Transverse colon (tissue), 3 donors: ENCODE data around the gene RNF126.

ENCODE experiments used
- POLR2A ChIP-seq: fragments of 450-650 bp; IDR thresholded peaks from one replicate; pipeline ENCODE4 v1.6.1; 2016; ENCODE audit warnings: antibody characterized with exemption, mild to moderate bottlenecking, moderate library complexity
- TF ChIP-seq, protein P1 (sequence below), 5 experiments: fragments of 200-600 bp in 3 of 5; fragments of 450-650 bp in 2 of 5; sonication (generic) in 3 of 5; IDR thresholded peaks; 1 replicate in 2 of 5; 2 replicates in 3 of 5; pipeline ENCODE4 v1.5.1; 2016 to 2017; ENCODE audit warnings: antibody characterized with exemption in 5 of 5, inconsistent platforms in 3 of 5, mild to moderate bottlenecking in 2 of 5, moderate library complexity in 1 of 5

DNA sequence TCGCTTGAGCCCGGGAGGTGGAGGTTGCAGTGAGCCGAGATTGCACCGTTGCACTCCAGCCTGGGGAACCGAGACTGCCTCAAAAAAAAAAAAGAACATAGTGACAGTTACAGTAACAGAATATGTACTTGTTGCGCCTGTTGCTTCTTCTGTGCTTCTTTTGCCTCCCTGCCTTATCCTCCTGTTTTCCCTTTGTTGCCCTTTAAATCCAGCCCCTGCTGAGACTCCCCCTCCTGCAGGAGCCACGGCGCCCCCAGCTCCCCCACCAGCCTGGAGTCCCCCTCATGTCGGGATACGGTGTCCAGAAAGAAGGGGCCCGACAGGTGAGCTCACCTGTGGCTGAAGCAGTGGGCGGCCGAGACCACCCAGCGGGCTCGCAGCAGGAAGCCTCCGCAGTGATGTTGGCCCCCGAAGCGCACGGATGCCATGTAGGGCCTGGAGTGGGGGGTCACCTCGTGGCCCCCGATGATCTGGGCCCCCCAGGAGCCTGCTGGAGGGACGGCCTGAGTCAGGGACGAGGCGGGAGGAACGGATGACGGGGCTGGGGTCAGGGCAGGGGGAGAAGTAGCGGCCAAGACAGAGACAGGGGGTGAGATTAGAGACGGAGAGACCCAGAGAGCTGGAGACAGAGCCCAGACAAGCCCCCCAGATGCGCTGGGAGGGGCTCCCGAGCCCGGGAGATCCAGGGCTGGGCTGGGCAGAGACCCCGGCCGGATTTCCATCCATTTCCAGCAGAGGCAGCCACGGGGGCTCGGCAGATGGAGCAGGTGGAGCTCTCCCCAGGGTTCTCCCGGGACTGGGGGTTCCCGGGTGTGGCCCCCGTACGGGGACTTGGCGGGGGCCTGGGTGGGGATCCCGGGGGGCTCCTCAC, 31.7 kb upstream of the RNF126 start:
- TF ChIP-seq, protein P1, sequence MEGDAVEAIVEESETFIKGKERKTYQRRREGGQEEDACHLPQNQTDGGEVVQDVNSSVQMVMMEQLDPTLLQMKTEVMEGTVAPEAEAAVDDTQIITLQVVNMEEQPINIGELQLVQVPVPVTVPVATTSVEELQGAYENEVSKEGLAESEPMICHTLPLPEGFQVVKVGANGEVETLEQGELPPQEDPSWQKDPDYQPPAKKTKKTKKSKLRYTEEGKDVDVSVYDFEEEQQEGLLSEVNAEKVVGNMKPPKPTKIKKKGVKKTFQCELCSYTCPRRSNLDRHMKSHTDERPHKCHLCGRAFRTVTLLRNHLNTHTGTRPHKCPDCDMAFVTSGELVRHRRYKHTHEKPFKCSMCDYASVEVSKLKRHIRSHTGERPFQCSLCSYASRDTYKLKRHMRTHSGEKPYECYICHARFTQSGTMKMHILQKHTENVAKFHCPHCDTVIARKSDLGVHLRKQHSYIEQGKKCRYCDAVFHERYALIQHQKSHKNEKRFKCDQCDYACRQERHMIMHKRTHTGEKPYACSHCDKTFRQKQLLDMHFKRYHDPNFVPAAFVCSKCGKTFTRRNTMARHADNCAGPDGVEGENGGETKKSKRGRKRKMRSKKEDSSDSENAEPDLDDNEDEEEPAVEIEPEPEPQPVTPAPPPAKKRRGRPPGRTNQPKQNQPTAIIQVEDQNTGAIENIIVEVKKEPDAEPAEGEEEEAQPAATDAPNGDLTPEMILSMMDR (IDR thresholded peaks at IDR 0.05), result no peak
- TF ChIP-seq POLR2A, result no peak
